DND-41 (cell line): ENCODE results near the gene TMEFF1.

Source experiments
- EZH2 ChIP-seq: IDR thresholded peaks from 3 replicates; pipeline ENCODE4 v1.6.1; 2012; ENCODE audit warnings: borderline replicate concordance, low read depth, mild to moderate bottlenecking, moderate library complexity, low read length, inconsistent platforms; ENCODE audit not compliant: severe bottlenecking
- TF ChIP-seq, protein P1 (sequence below): IDR thresholded peaks from 2 replicates; pipeline ENCODE4 v1.5.1; 2012; ENCODE audit warnings: borderline replicate concordance, low read length, moderate library complexity, mild to moderate bottlenecking; ENCODE audit not compliant: poor library complexity, severe bottlenecking; ENCODE audit errors: extremely low read depth

- TF ChIP-seq, protein P1, sequence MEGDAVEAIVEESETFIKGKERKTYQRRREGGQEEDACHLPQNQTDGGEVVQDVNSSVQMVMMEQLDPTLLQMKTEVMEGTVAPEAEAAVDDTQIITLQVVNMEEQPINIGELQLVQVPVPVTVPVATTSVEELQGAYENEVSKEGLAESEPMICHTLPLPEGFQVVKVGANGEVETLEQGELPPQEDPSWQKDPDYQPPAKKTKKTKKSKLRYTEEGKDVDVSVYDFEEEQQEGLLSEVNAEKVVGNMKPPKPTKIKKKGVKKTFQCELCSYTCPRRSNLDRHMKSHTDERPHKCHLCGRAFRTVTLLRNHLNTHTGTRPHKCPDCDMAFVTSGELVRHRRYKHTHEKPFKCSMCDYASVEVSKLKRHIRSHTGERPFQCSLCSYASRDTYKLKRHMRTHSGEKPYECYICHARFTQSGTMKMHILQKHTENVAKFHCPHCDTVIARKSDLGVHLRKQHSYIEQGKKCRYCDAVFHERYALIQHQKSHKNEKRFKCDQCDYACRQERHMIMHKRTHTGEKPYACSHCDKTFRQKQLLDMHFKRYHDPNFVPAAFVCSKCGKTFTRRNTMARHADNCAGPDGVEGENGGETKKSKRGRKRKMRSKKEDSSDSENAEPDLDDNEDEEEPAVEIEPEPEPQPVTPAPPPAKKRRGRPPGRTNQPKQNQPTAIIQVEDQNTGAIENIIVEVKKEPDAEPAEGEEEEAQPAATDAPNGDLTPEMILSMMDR = no peak
- no peak for TF ChIP-seq EZH2
Observed at GRCh38 chr9:100600521-100601079, 127.7 kb downstream of the TMEFF1 start.
